ENCODE data around the gene DCXR.

DNA sequence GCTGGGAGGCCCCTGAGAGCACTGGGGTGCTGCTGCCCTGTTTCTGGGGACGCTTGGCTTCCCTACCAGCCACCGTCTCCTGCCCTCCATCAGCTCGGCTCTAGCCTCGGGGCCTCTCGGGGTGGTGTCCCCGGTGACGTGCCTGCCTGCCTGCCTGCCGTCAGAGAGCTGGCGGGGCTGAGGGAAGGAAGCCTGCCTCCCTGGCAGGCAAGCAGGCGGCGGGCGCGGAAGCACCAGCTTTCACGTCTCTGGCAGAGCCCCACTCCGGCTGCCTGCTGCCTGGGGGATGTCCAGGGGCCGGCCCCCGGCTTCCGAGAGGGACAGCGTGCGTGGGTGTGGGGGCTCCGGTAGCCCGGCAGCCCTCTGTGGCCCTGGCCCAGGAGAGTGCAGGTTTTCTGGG, 24.2 kb downstream of the DCXR start:
- TF ChIP-seq POLR2A (IDR thresholded peaks at IDR 0.05) (no peak), POLR2AphosphoS5 (IDR thresholded peaks at IDR 0.05) (peak; percentile 19 to 57 (median 51))
- TF ChIP-seq, protein P1, sequence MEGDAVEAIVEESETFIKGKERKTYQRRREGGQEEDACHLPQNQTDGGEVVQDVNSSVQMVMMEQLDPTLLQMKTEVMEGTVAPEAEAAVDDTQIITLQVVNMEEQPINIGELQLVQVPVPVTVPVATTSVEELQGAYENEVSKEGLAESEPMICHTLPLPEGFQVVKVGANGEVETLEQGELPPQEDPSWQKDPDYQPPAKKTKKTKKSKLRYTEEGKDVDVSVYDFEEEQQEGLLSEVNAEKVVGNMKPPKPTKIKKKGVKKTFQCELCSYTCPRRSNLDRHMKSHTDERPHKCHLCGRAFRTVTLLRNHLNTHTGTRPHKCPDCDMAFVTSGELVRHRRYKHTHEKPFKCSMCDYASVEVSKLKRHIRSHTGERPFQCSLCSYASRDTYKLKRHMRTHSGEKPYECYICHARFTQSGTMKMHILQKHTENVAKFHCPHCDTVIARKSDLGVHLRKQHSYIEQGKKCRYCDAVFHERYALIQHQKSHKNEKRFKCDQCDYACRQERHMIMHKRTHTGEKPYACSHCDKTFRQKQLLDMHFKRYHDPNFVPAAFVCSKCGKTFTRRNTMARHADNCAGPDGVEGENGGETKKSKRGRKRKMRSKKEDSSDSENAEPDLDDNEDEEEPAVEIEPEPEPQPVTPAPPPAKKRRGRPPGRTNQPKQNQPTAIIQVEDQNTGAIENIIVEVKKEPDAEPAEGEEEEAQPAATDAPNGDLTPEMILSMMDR (IDR thresholded peaks at IDR 0.05): no peak

All from sigmoid colon (tissue), 4 donors.